ENCODE results near the gene PTPN11.

The PTPN11 gene

DNA sequence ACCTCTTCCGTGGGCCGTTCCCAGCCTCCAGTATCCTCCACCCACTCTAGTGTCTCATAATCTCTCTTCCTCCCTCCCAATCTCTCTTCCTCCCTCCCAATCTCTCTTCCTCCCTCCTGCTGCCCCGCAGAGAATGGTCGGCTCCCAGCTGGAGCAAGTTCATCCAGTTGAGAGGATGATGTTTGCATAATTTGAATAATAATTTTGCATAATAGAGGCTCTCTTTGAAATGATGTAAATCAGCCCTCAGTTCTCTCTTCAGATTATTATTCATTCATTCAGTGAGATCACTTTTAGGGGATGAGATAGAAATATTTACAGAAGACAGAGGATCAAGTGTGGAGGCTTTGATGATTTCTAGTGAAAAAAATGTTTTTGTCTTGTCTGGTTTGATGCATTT, 125.0 kb downstream of the PTPN11 start:
- no peak for DNase-seq (ENCODE audit: low read depth)

DNA sequence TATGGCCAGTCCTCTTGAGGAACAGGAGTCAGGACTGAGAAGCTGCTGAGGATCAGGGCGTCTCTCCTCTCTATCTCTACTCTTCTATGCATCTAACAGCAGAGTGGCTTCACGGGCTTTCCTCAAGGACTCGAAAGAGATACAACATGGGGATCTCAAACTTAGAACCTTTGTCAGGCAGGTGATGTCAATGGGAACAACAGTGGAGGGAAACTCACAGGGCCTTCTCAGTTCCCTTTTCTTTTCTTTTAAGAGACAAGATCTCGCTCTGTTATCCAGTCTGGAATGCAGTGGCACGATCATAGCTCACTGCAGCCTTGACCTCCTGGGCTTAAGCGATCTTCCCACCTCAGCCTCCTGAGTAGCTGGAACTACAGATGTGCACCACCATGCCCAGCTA, 127.6 kb downstream of the PTPN11 start:
- no peak for DNase-seq (ENCODE audit: low read depth)

DNA sequence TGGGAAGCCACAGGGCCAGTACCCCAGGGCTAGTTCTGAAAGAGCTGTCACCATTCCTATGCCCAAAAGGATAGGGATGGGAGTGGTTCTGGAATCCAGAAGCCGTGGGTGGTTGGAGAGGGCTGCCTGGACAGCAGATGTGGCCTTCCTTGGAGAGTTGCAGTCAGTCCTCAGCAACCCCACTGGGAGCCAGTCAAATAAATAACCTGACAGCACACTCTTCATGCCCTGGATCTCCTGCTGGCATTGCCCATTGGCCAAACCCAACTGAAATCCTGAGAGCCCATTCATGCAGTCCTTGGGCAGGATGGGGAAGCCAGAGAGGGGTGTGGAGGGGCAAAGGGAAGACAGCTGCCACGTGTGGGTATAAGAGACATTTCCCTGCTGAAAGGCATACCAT, 128.2 kb downstream of the PTPN11 start:
- no peak for DNase-seq (ENCODE audit: low read depth)

DNA sequence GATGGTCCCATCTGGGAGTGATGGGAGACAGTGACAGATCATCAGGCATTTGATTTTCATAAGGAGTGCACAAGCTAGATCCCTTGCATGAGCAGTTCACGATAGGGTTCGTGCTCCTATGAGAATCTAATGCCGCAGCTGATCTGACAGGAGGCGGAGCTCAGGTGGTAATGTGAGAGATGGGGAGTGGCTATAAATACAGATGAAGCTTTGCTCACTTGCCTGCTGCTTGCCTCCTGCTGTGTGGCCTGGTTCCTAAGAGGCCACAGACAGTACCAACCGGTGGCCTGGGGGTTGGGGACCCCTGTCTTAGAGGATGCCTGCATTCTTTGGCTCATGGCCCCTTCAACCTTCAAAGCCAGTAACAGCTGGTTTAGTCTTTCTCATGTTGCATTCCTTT, 130.3 kb downstream of the PTPN11 start:
- DNase-seq (ENCODE audit: low read depth) = no peak

DNA sequence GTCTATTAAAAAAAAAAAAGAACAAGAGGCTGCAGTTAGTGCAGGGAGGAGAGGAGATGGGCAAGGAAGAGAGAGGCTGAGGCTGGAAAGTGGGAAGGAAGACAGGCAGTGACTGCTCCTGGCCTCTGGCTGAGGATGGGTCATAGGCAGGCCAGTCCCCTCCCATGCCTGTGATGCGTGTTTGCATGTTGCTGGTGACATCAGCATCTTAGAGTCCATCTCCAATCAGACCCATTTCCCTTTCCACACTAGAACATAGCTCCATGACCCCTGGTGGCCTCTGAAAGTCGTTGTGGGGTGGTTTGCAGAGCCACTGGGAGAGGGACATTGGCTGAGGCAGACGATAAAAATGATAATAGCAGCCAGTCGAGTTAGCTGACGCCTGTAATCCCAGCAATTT, 132.9 kb downstream of the PTPN11 start:
- no peak for DNase-seq (ENCODE audit: low read depth)

DNA sequence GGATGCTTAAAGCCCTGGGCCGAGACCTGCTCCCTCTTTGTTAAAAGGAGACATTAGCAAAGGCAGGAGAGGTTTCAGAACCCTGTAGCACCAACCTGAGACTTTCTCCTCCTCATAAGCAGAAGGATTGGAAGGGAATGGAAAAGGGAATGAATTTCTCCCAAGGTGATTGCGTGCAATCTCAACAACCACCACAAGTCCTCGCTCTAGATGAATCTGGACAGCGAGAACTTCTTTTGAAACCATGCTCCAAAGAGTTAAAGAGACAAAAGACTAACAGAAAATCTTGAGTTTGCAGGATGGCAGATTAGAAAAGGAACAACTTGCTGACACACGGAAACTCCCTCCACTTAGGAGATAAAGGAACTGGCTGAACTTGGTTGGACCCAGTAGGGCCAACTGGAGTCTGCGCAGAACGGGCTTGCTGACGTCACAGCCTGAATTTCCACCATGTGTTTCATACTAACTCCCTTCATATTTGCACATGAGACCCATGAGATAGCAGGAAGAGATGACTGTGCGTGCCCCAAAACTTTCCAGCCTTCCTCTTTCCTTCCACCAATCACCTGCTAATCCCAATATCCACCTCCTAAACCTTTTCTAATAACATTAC, 137.0 kb downstream of the PTPN11 start:
- no peak for DNase-seq (ENCODE audit: low read depth)

DNA sequence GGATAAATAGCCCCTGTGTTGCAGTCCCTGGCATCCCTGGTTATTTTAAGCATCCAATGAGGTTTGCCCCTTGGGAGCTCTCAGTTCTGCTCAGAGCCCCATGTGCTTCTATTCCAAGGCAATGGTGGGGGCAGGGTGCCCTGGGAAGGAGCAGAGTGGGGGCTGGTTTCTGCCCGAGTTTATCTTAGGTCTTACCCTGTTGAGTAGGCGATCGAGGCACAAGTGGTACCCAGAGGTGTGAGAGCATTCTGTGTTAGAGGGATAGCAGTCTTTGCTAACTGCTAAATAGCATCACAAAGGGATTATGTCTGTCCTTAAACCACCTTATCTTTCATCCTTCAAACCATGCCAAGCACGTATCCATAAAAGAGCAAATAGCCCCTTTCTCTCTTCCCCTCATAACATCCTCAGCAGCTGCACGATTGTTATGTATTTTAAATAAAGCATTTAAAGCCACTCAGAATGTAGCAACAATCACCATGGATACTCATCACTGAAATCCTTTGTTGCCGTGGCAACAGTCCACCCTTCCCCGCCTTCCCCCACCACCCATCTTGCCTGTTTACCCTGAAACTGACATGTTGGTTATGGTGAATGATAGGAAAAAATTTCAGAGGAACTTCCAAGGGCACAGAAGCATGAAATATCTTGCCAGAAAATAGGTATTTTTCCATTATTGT, 139.3 kb downstream of the PTPN11 start:
- DNase-seq (ENCODE audit: low read depth) = no peak
